Small intestine (tissue), 7 donors: ENCODE results near the gene CD2. TPM values are rescaled to one million over a fixed set of nuclear protein-coding genes. Genes with fewer than 3 reads are reported as not detected.

Experiments
- DNase-seq, 2 donors: peaks; one replicate each; pipeline versions ENCODE4 v3.0.0 to v3.0.0-alpha.2; 2013
- FAIRE-seq: peaks from 2 replicates; lab custom pipeline; 2012; peaks lifted over from hg19 to GRCh38; lab: Jason Lieb, UNC
- H3K27ac ChIP-seq, 3 donors: one replicate each; pipeline ENCODE4 v1.5.1; 2013; ENCODE audit warnings: low read length in 2 of 3, mild to moderate bottlenecking in 2 of 3, control low read depth in 1 of 3, inconsistent platforms in 1 of 3, low read depth in 1 of 3, moderate library complexity in 1 of 3
- H3K27me3 ChIP-seq, 3 donors: one replicate each; pipeline ENCODE4 v1.6.1; 2013; ENCODE audit warnings: low read length in 3 of 3, inconsistent platforms in 1 of 3; ENCODE audit not compliant: control insufficient read depth in 3 of 3, insufficient read depth in 3 of 3
- H3K36me3 ChIP-seq, 3 donors: one replicate each; pipeline ENCODE4 v1.6.1; 2013; ENCODE audit warnings: low read length in 3 of 3, inconsistent platforms in 1 of 3, low read depth in 1 of 3, mild to moderate bottlenecking in 1 of 3, moderate library complexity in 1 of 3; ENCODE audit not compliant: control insufficient read depth in 3 of 3, insufficient read depth in 2 of 3
- H3K4me1 ChIP-seq, 3 donors: one replicate each; pipeline ENCODE4 v1.6.1; 2013; ENCODE audit warnings: low read length in 2 of 3, inconsistent platforms in 1 of 3, low read depth in 1 of 3, mild to moderate bottlenecking in 1 of 3, moderate library complexity in 1 of 3; ENCODE audit not compliant: control insufficient read depth in 3 of 3, insufficient read depth in 2 of 3
- H3K4me3 ChIP-seq, 3 donors: one replicate each; pipeline ENCODE4 v1.5.1; 2013; ENCODE audit warnings: low read length in 3 of 3, control low read depth in 1 of 3, inconsistent platforms in 1 of 3, low read depth in 1 of 3, mild to moderate bottlenecking in 1 of 3, moderate library complexity in 1 of 3
- H3K9me3 ChIP-seq, 2 donors: one replicate each; pipeline ENCODE4 v1.6.1; 2013; ENCODE audit warnings: low read depth in 1 of 2, low read length in 1 of 2; ENCODE audit not compliant: control insufficient read depth in 2 of 2, insufficient read depth in 1 of 2
- WGBS, 3 donors: extraction: QIAGEN DNeasy Blood & Tissue Kit; methylation state at CpG; one replicate each; pipeline ENCODE4 v1.1.7; 2013; 5-methylcytosine and 5-hydroxymethylcytosine counted together
- polyA plus RNA-seq, 4 donors: library from polyadenylated mRNA; stranded (reverse) in 3 of 4; unstranded in 1 of 4; fragments of 200-250 nt in 3 of 4; fragments of 120-200 nt in 1 of 4; gene quantifications; one replicate each; pipeline versions ENCODE4 v1.2.1 to v1.2.3, GENCODE V29; 2013
- donor health status: healthy with polysubstance abuse.
- donor health status: control.
- donor health status: control.
- donor health status: Bipolar disorder and iron deficiency.
- donor health status: healthy.

The CD2 gene
- polyA plus RNA-seq, 4 donors: 2.1 to 14.9 (median 5.1) TPM

DNA sequence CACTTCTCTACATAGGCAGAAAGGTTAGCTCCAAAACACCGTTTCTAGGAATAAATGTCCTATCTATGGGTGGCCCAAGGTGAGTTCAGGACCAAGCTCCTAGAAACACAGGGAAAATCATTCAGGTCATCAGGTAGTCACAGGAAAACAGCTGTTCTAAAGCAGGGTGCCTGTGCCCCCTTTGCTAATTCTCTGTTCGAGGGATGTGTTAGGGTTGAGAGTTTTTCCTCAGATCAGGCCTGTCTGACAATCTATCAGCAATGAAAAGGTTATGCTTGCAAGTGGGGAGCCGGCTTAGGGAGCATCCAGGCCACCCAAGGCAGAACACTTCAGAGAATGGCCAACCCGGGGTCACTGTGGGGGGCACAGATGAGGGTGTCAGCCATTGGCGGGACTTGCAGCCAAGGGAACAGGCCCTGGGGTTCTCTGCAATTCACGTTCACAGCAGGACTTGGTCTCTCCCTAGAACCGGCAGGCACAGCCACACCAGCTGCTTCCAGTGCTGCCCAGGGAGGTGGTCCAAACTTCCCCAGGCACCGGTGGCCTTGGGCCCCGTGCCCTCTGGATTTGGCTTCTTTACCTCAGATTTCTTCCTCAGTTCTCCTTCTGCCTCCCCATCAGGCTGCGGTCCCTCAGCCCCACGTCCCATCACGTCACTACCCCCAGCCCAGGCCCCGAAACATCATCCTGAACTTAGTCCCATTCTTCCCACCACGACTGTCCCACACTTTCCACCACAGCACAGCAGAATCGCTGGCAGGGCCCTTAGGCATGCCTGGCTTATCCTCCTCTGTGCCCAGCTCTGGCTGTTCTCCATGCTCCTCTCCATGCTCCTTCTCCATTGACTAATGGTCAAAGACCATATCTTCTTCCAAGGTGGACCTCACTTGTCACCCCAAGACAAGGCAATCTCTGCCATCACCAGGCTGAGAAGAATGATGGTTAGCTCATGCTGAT lies 11.0 kb downstream of the CD2 start:
- H3K27me3 ChIP-seq: no peaks in the 10 kb centered on the region
- H3K36me3 ChIP-seq: no peaks in the 10 kb centered on the region
- DNase-seq (no peak), FAIRE-seq (no peak)
- 84 to 87% (median 87%) methylated on average over 15 of the region's 15 CpGs for WGBS, 3 donors
- H3K4me1 ChIP-seq: no peaks in the 10 kb centered on the region
- peaks cover 0 to 11% of the 10 kb centered on the region in 2 donors for H3K9me3 ChIP-seq
- H3K27ac ChIP-seq: peak overlapping the region in 2 of 3 donors; percentile 2 to 27
- no peak overlapping the region for H3K4me3 ChIP-seq

DNA sequence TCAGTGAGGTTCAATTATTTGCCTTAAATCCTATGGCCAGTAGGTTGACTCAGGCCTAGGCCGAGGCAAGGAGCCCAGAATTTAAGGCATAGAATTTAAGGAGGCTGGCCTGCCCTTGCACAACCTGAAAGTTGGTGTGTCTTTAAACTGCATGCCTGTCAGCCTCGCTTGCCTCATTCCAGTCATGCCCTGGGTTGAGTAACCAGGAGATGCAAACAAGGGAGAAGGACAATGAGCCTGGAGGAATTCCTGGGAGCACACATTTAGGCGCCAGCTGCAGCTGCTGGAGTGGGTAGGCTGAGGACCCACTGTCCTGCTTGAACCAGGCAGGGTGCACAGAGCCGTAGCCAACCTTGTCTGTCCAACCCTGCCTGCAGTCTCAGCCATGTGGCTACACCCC lies 11.7 kb downstream of the CD2 start:
- H3K36me3 ChIP-seq: no peaks in the 10 kb centered on the region
- DNase-seq: no peak
- peaks cover 0 to 11% of the 10 kb centered on the region in 2 donors for H3K9me3 ChIP-seq
- H3K27me3 ChIP-seq: no peaks in the 10 kb centered on the region
- H3K4me3 ChIP-seq: no peak overlapping the region
- peak overlapping the region in 2 of 3 donors; percentile 2 to 25 for H3K27ac ChIP-seq
- WGBS, 3 donors: 86 to 87% (median 87%) methylated on average over 4 of the region's 4 CpGs
- no peaks in the 10 kb centered on the region for H3K4me1 ChIP-seq
- no peak for FAIRE-seq

DNA sequence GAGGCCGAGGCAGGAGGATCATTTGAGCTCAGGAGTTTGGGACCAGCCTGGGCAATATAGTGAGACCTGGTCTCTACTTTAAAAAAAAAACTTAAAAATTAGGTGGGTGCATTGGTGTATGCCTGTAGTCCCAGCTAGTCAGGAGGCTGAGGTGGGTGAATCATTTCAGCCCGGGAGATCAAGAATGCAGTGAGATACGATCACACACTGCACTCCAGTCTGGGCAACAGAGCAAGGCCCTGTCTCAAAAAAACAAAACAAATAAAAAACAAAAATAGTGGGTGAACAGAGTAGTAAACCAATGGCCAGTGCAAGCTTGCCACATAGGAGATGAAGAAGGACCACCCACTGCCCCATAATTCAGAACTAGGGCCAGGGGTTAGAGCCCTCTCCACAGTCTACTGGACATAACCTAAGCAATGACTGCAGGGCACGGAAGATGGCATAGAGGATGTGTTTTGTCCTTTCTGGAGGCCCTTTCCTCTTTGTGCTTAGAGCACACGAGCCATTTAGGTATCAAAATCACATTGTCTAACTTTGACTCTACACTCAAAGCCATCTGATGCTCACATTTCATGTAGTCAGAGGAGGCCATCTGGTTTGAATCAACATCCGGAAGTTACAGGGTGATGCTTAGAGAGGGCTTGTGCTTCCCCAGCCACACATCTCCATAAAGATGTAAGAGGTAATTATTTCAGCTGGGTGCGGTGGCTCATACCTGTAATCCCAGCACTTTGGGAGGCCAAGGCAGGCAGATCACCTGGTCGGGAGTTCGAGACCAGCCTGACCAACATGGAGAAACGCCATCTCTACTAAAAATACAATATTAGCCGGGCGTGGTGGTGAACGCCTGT lies 12.6 kb downstream of the CD2 start:
- 69 to 91% (median 89%) methylated on average over 13 of the region's 13 CpGs for WGBS, 3 donors
- no peaks in the 10 kb centered on the region for H3K27me3 ChIP-seq
- peak in 1 of 2 donors; percentile 25 for DNase-seq
- H3K4me3 ChIP-seq: no peak overlapping the region
- peak overlapping the region in 1 of 3 donors; percentile 32 for H3K27ac ChIP-seq
- H3K36me3 ChIP-seq: no peaks in the 10 kb centered on the region
- H3K9me3 ChIP-seq: peaks cover 0 to 6% of the 10 kb centered on the region in 2 donors
- FAIRE-seq: no peak
- H3K4me1 ChIP-seq: no peaks in the 10 kb centered on the region

DNA sequence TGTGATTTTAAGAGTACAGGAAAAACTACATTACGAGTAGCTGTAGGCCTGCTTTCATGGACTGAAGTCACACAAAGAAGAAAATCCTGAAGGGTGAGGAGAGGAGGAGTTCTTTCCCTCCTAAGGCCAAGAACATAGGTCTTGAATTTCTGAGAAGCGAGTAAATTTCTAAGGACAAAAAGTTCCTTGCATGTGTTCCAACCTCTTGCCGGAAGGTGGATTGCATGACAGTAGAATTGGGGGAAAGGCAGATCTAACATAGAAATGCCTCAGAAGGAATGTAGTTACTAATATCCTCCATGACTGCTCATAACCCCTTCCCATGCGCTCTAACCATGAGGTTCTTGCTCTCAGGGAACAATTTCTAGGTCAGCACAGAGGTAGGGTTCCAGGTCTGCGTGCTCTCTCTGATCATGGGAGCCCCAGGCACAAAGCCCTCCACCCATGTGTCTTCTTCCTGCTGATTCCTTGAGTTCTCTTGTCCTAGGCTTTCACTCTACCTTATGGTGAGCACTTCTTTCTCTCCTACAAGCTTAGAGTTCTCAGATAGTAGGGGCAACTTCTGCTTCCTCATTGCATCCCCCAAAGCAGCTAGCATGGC lies 13.7 kb downstream of the CD2 start:
- Histone ChIP-seq H3K9me3 (peaks cover 0 to 6% of the 10 kb centered on the region in 2 donors), H3K4me1 (no peaks in the 10 kb centered on the region), H3K27me3 (no peaks in the 10 kb centered on the region), H3K4me3 (no peak overlapping the region), H3K36me3 (no peaks in the 10 kb centered on the region), H3K27ac (peak overlapping the region in 1 of 3 donors; percentile 17)
- 79 to 89% (median 87%) methylated on average over 5 of the region's 5 CpGs for WGBS, 3 donors
- no peak for FAIRE-seq
- no peak for DNase-seq

DNA sequence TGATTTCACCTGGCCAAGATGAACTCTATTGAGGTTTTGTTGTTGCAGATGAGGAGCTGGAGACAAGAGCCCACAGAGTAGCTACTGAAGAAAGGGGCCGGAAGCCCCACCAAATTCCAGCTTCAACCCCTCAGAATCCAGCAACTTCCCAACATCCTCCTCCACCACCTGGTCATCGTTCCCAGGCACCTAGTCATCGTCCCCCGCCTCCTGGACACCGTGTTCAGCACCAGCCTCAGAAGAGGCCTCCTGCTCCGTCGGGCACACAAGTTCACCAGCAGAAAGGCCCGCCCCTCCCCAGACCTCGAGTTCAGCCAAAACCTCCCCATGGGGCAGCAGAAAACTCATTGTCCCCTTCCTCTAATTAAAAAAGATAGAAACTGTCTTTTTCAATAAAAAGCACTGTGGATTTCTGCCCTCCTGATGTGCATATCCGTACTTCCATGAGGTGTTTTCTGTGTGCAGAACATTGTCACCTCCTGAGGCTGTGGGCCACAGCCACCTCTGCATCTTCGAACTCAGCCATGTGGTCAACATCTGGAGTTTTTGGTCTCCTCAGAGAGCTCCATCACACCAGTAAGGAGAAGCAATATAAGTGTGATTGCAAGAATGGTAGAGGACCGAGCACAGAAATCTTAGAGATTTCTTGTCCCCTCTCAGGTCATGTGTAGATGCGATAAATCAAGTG lies 14.3 kb downstream of the CD2 start:
- Histone ChIP-seq H3K4me1 (no peaks in the 10 kb centered on the region), H3K9me3 (peaks cover 0 to 6% of the 10 kb centered on the region in 2 donors), H3K36me3 (no peaks in the 10 kb centered on the region), H3K27ac (peak overlapping the region in 1 of 3 donors; percentile 43), H3K27me3 (no peaks in the 10 kb centered on the region), H3K4me3 (no peak overlapping the region)
- DNase-seq (no peak), FAIRE-seq (no peak)
- WGBS, 3 donors: 66 to 90% (median 77%) methylated on average over 13 of the region's 13 CpGs

DNA sequence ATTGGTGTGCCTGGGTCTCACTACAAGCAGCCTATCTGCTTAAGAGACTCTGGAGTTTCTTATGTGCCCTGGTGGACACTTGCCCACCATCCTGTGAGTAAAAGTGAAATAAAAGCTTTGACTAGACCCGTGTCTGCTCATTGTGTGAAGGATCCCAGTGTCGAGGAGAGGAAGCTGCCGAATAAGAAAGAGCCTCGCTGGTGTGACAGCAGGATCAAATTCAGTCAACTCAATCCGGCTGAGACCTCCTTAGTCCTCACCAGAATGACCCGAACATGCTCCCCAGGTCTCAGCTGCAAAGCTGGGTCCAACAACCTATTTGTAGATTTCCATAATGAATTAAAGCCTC lies 14.8 kb downstream of the CD2 start:
- 64 to 83% (median 68%) methylated on average over 6 of the region's 6 CpGs for WGBS, 3 donors
- Histone ChIP-seq H3K27ac (peak overlapping the region in 1 of 3 donors; percentile 43), H3K4me1 (no peaks in the 10 kb centered on the region), H3K4me3 (no peak overlapping the region), H3K27me3 (no peaks in the 10 kb centered on the region), H3K36me3 (no peaks in the 10 kb centered on the region), H3K9me3 (peaks cover 0 to 8% of the 10 kb centered on the region in 2 donors)
- FAIRE-seq (no peak), DNase-seq (no peak)

DNA sequence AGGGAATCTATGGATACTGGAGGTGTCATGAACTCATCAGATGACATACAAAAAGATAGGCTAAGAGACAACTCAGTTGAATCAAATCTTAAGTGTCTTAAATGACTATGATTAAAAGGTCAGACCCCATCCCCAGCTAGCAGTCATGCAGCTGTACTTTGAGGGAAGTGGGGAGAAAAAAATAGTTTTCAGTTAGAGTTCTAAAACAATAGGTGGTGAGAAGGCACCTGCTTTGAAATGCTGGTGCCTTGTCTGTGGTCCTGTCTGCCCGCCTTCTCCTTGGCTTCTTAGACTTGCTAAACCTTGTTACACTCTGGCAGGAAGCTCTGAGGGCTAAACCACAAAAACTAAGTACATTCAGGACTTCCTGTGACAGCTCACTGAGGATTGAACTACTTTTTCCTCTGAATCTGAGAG lies 15.3 kb downstream of the CD2 start:
- 50 to 92% (median 67%) methylated on average over 1 of the region's 1 CpG for WGBS, 3 donors
- Histone ChIP-seq H3K27me3 (no peaks in the 10 kb centered on the region), H3K4me3 (no peak overlapping the region), H3K36me3 (no peaks in the 10 kb centered on the region), H3K4me1 (no peaks in the 10 kb centered on the region), H3K27ac (no peak overlapping the region), H3K9me3 (peaks cover 0 to 8% of the 10 kb centered on the region in 2 donors)
- FAIRE-seq (no peak), DNase-seq (peak in 1 of 2 donors; percentile 68)
